GM12878 (cell line): Measurements from ENCODE around the gene IL36G.

Experiments
- CREM ChIP-seq: IDR thresholded peaks from 2 replicates; pipeline ENCODE4 v1.6.1; 2014; ENCODE audit warnings: antibody characterized with exemption, low read depth
- GABPA ChIP-seq: IDR thresholded peaks from 2 replicates; pipeline ENCODE4 v1.6.1; 2014; ENCODE audit warnings: antibody characterized with exemption, low read depth, mild to moderate bottlenecking, inconsistent platforms
- POLR2A ChIP-seq: IDR thresholded peaks from 2 replicates; pipeline ENCODE4 v1.6.1; 2011; ENCODE audit warnings: low read depth, mild to moderate bottlenecking, low read length
- RAD21 ChIP-seq: IDR thresholded peaks from 2 replicates; pipeline ENCODE4 v1.6.1; 2011; ENCODE audit warnings: mild to moderate bottlenecking, low read depth, low read length, moderate library complexity; ENCODE audit not compliant: insufficient read depth
- RAD51 ChIP-seq: fragments of 450-650 bp; IDR thresholded peaks from 2 replicates; pipeline ENCODE4 v1.6.1; 2016; ENCODE audit warnings: moderate library complexity, mild to moderate bottlenecking, inconsistent platforms
- TF ChIP-seq, protein P1 (sequence below): IDR thresholded peaks from 2 replicates; pipeline ENCODE4 v1.6.1; 2011; ENCODE audit warnings: mild to moderate bottlenecking, low read depth, low read length, moderate library complexity; ENCODE audit not compliant: insufficient replicate concordance
- TF ChIP-seq, protein P2 (sequence below), 3 experiments: IDR thresholded peaks in 2 of 3; conservative IDR thresholded peaks in 1 of 3; 2 replicates each; pipeline ENCODE4 v1.5.1; 2011; ENCODE audit warnings: low read depth in 3 of 3, low read length in 3 of 3, mild to moderate bottlenecking in 3 of 3, control low read depth in 2 of 3, moderate library complexity in 2 of 3, inconsistent platforms in 1 of 3, mixed read lengths in 1 of 3; ENCODE audit not compliant: control insufficient read depth in 2 of 3, insufficient read depth in 1 of 3; ENCODE audit errors: extremely low read depth in 1 of 3

DNA sequence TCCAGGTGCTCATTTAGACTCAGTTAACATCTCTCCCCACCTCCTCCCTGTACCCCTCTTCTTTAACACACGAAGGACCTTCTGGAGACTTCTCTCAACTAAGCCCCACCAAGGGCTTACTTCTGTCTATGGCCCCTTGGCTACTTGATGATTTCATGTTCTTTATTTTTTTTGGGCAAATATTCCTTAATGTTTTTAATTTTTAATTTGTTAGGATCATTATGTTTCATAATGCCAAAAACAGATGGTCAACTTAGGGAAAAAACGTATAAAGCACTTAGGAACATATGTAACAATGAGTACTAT is 40.9 kb upstream of the IL36G start:
- TF ChIP-seq, protein P1, sequence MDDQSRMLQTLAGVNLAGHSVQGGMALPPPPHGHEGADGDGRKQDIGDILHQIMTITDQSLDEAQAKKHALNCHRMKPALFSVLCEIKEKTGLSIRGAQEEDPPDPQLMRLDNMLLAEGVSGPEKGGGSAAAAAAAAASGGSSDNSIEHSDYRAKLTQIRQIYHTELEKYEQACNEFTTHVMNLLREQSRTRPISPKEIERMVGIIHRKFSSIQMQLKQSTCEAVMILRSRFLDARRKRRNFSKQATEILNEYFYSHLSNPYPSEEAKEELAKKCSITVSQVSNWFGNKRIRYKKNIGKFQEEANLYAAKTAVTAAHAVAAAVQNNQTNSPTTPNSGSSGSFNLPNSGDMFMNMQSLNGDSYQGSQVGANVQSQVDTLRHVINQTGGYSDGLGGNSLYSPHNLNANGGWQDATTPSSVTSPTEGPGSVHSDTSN = no peak
- TF ChIP-seq RAD21 (no peak), CREM (no peak), GABPA (no peak), POLR2A (no peak), RAD51 (no peak)
- TF ChIP-seq, protein P2, sequence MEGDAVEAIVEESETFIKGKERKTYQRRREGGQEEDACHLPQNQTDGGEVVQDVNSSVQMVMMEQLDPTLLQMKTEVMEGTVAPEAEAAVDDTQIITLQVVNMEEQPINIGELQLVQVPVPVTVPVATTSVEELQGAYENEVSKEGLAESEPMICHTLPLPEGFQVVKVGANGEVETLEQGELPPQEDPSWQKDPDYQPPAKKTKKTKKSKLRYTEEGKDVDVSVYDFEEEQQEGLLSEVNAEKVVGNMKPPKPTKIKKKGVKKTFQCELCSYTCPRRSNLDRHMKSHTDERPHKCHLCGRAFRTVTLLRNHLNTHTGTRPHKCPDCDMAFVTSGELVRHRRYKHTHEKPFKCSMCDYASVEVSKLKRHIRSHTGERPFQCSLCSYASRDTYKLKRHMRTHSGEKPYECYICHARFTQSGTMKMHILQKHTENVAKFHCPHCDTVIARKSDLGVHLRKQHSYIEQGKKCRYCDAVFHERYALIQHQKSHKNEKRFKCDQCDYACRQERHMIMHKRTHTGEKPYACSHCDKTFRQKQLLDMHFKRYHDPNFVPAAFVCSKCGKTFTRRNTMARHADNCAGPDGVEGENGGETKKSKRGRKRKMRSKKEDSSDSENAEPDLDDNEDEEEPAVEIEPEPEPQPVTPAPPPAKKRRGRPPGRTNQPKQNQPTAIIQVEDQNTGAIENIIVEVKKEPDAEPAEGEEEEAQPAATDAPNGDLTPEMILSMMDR (IDR thresholded peaks at IDR 0.05 in 2 of 3, conservative IDR thresholded peaks at IDR 0.05 in 1 of 3; ENCODE audit: control insufficient read depth in 2 of 3, extremely low read depth in 1 of 3, insufficient read depth in 1 of 3, low read depth in 3 of 3, low read length in 3 of 3) = no peak
